Thyroid gland (tissue), 4 donors: ENCODE data around the gene WIPF2. TPM values are rescaled to one million over a fixed set of nuclear protein-coding genes. Genes with fewer than 3 reads are reported as not detected.
A peak's percentile ranks its signal among the peaks of the same experiment; 100 is the strongest.

Source experiments
- DNase-seq, 2 donors: peaks; one replicate each; pipeline ENCODE4 v3.0.0-alpha.2; 2019
- H3K27ac ChIP-seq, 3 donors: fragments of 200-600 bp; sonication (generic); 1 replicate in 2 of 3; 2 replicates in 1 of 3; pipeline ENCODE4 v1.5.1; 2016 to 2019; ENCODE audit warnings: mild to moderate bottlenecking in 1 of 3, moderate library complexity in 1 of 3
- H3K27me3 ChIP-seq: fragments of 200-600 bp; sonication (generic); one replicate; pipeline ENCODE4 v1.5.1; 2019
- H3K36me3 ChIP-seq, 2 donors: fragments of 200-600 bp; sonication (generic); one replicate each; pipeline ENCODE4 v1.5.1; 2016 to 2019
- H3K4me1 ChIP-seq, 2 donors: fragments of 200-600 bp; sonication (generic); one replicate each; pipeline ENCODE4 v1.5.1; 2017 to 2019
- H3K4me3 ChIP-seq, 3 donors: fragments of 200-600 bp; sonication (generic); replicated peaks in 1 of 3; 1 replicate in 2 of 3; 2 replicates in 1 of 3; pipeline ENCODE4 v1.5.1; 2016; ENCODE audit warnings: mild to moderate bottlenecking in 1 of 3
- H3K9me3 ChIP-seq: fragments of 200-600 bp; sonication (generic); one replicate; pipeline ENCODE4 v1.5.1; 2017
- POLR2A ChIP-seq, 2 donors: fragments of 450-650 bp; IDR thresholded peaks; one replicate each; pipeline ENCODE4 v1.6.1; 2017; ENCODE audit warnings: antibody characterized with exemption in 2 of 2, mild to moderate bottlenecking in 2 of 2, moderate library complexity in 1 of 2
- WGBS, 2 donors: methylation state at CpG; one replicate each; pipeline ENCODE4 v1.1.5; 2017; 5-methylcytosine and 5-hydroxymethylcytosine counted together
- intact Hi-C: fragments of 100-400 bp; cut with DNase I; formaldehyde crosslinking; loops from one replicate; pipeline ENCODE4 v1.15.1; 2023
- total RNA-seq, 4 donors: library from RNA; depleted of rRNA; stranded (reverse); fragments of >200 nt; gene quantifications; one replicate each; pipeline ENCODE4 v1.2.3, GENCODE V29; 2016
- TF ChIP-seq, protein P1 (sequence below), 6 experiments: fragments of 200-600 bp in 3 of 6; fragments of 450-650 bp in 3 of 6; sonication (generic) in 3 of 6; IDR thresholded peaks; one replicate each; pipeline ENCODE4 v1.5.1; 2016 to 2019; ENCODE audit warnings: antibody characterized with exemption in 6 of 6, mild to moderate bottlenecking in 2 of 6, inconsistent platforms in 1 of 6, moderate library complexity in 1 of 6

Gene WIPF2
- total RNA-seq, 4 donors from 2014 or later, result 13.2 to 14.6 (median 14.5) TPM

GRCh38 chr17:40241252-40241834, 22.2 kb downstream of the WIPF2 start:
- H3K36me3 ChIP-seq, result no peaks in the 10 kb centered on the region
- H3K4me1 ChIP-seq, result peaks cover 10 to 31% of the 10 kb centered on the region in 2 donors
- intact Hi-C loops, result no loop called here
- DNase-seq, result no peak
- 88 to 94% methylated on average over 4 of the region's 4 CpGs for whole genome bisulfite sequencing, 2 donors
- no peak overlapping the region for H3K27ac ChIP-seq
- H3K9me3 ChIP-seq, result no peaks in the 10 kb centered on the region
- H3K27me3 ChIP-seq, result no peaks in the 10 kb centered on the region
- H3K4me3 ChIP-seq, result no peak overlapping the region
- TF ChIP-seq, protein P1, sequence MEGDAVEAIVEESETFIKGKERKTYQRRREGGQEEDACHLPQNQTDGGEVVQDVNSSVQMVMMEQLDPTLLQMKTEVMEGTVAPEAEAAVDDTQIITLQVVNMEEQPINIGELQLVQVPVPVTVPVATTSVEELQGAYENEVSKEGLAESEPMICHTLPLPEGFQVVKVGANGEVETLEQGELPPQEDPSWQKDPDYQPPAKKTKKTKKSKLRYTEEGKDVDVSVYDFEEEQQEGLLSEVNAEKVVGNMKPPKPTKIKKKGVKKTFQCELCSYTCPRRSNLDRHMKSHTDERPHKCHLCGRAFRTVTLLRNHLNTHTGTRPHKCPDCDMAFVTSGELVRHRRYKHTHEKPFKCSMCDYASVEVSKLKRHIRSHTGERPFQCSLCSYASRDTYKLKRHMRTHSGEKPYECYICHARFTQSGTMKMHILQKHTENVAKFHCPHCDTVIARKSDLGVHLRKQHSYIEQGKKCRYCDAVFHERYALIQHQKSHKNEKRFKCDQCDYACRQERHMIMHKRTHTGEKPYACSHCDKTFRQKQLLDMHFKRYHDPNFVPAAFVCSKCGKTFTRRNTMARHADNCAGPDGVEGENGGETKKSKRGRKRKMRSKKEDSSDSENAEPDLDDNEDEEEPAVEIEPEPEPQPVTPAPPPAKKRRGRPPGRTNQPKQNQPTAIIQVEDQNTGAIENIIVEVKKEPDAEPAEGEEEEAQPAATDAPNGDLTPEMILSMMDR (IDR thresholded peaks at IDR 0.05), result no peak
- TF ChIP-seq POLR2A (IDR thresholded peaks at IDR 0.05), result no peak

DNA sequence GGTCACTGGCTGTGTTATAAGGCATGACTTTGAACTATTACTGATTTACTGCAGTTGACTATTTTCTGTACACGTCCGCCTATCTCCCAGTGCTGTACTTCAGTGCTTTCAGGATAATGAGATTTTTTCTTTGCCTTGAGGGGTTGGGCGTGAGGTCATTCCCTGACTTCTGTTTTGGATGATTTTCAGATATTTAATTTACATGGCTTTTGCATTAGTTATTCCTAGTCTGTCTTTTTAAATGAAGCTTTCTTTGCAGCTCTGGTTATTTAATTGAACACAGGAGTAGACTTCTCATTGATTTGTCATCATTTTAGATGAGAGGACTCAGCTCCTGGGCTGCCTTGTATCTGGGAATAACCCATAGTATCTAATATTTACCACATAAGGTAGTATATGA, 23.7 kb downstream of the WIPF2 start:
- no peaks in the 10 kb centered on the region for H3K36me3 ChIP-seq
- no peak overlapping the region for H3K4me3 ChIP-seq
- intact Hi-C loops, result no loop called here
- no peak for TF ChIP-seq POLR2A (IDR thresholded peaks at IDR 0.05)
- TF ChIP-seq, protein P1 (IDR thresholded peaks at IDR 0.05), result no peak
- no peaks in the 10 kb centered on the region for H3K9me3 ChIP-seq
- H3K27ac ChIP-seq, result no peak overlapping the region
- DNase-seq, result no peak
- peaks cover 10 to 31% of the 10 kb centered on the region in 2 donors for H3K4me1 ChIP-seq
- 92% methylated on average over 3 of the region's 3 CpGs for WGBS, 2 donors
- H3K27me3 ChIP-seq, result no peaks in the 10 kb centered on the region

DNA sequence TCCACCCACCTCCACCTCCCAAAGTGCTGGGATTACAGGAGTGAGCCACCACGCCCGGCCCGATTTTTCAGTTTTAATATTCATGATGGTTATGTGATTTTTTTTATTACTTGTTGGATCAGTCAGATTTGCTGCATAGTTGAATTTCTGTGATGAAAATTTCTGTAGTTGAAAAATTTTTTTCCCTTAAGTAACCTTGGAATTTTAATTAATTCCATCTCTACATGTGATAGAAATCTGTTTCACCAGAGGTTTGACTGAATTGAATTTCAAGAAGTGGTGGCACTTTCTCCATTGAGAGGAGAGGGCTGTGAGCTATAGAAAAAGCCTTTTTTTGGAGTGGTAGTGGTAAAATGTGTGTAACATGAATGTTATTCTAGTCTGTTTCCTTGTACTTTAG, 24.7 kb downstream of the WIPF2 start:
- DNase-seq, result no peak
- Histone ChIP-seq H3K4me1 (peaks cover 10 to 35% of the 10 kb centered on the region in 2 donors), H3K9me3 (no peaks in the 10 kb centered on the region), H3K36me3 (no peaks in the 10 kb centered on the region), H3K27me3 (no peaks in the 10 kb centered on the region), H3K4me3 (no peak overlapping the region), H3K27ac (peak overlapping the region in 2 of 3 donors; percentile 5 to 37)
- WGBS, 2 donors, result 90 to 96% methylated on average over 3 of the region's 3 CpGs
- TF ChIP-seq POLR2A (IDR thresholded peaks at IDR 0.05), result no peak
- TF ChIP-seq, protein P1 (IDR thresholded peaks at IDR 0.05), result no peak
- intact Hi-C loops, result no loop called here

- H3K4me1 ChIP-seq, result peaks cover 15 to 36% of the 10 kb centered on the region in 2 donors
- no peak for TF ChIP-seq POLR2A (IDR thresholded peaks at IDR 0.05)
- TF ChIP-seq, protein P1 (IDR thresholded peaks at IDR 0.05), result no peak
- H3K4me3 ChIP-seq, result no peak overlapping the region
- no peaks in the 10 kb centered on the region for H3K27me3 ChIP-seq
- H3K36me3 ChIP-seq, result no peaks in the 10 kb centered on the region
- H3K27ac ChIP-seq, result peak overlapping the region in 1 of 3 donors; percentile 5
- 71 to 82% methylated on average over 4 of the region's 4 CpGs for WGBS, 2 donors
- peak; percentile 20 to 24 for DNase-seq
- intact Hi-C loops, result no loop called here
- no peaks in the 10 kb centered on the region for H3K9me3 ChIP-seq
These were observed 25.2 kb downstream of the WIPF2 start for GRCh38 chr17:40244255-40244654.

- peak; percentile 12 to 22 for DNase-seq
- 79% methylated on average over 7 of the region's 7 CpGs for WGBS, 2 donors
- H3K27ac ChIP-seq, result no peak overlapping the region
These were observed 28.9 kb downstream of the WIPF2 start for GRCh38 chr17:40247926-40248495.

More at GRCh38 chr17:40247926-40248495, 28.9 kb downstream of the WIPF2 start:
- Histone ChIP-seq H3K27me3 (no peaks in the 10 kb centered on the region), H3K4me3 (no peak overlapping the region), H3K4me1 (peaks cover 24 to 31% of the 10 kb centered on the region in 2 donors), H3K9me3 (no peaks in the 10 kb centered on the region), H3K36me3 (no peaks in the 10 kb centered on the region)
- intact Hi-C loops, result no loop called here
- no peak for TF ChIP-seq POLR2A (IDR thresholded peaks at IDR 0.05)
